OCI-LY1 (cell line): Measurements from ENCODE around the gene KY.

Source experiments
- EZH2 ChIP-seq: fragments of 200-600 bp; sonication (generic), shearing (Covaris generic); IDR thresholded peaks from 2 replicates; pipeline ENCODE4 v1.8.0; 2017; ENCODE audit warnings: borderline replicate concordance, mixed run types, mild to moderate bottlenecking, antibody characterized with exemption, low read length, moderate library complexity, mixed read lengths
- TF ChIP-seq, protein P1 (sequence below): fragments of 200-600 bp; sonication (generic), shearing (Covaris generic); IDR thresholded peaks from 2 replicates; pipeline ENCODE4 v1.5.1; 2017; ENCODE audit warnings: mild to moderate bottlenecking, antibody characterized with exemption, low read length, moderate library complexity, mixed read lengths

DNA sequence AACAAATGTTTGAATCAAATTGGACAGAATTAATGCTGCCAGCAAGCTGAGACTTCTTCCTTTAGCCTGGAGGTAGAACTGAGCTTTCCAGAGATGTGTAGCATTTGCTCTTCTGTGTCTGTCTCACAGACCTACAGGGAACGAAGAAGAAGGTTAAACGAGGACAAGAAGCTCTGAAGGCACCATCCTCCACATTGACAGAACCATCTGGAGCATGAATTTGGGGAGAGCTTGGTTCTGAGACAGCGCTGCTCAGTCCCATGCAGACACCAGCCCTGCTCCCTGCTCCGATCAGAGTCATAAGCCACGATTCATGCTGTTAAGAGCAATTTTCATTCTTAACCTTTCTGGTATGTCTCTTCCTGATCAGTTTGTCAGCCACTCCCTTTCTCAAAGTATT lies 7.7 kb upstream of the KY start:
- TF ChIP-seq, protein P1, sequence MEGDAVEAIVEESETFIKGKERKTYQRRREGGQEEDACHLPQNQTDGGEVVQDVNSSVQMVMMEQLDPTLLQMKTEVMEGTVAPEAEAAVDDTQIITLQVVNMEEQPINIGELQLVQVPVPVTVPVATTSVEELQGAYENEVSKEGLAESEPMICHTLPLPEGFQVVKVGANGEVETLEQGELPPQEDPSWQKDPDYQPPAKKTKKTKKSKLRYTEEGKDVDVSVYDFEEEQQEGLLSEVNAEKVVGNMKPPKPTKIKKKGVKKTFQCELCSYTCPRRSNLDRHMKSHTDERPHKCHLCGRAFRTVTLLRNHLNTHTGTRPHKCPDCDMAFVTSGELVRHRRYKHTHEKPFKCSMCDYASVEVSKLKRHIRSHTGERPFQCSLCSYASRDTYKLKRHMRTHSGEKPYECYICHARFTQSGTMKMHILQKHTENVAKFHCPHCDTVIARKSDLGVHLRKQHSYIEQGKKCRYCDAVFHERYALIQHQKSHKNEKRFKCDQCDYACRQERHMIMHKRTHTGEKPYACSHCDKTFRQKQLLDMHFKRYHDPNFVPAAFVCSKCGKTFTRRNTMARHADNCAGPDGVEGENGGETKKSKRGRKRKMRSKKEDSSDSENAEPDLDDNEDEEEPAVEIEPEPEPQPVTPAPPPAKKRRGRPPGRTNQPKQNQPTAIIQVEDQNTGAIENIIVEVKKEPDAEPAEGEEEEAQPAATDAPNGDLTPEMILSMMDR, result no peak
- no peak for TF ChIP-seq EZH2
